EH (cell line): ENCODE measurements around the gene KDM7A.
A peak's percentile ranks its signal among the peaks of the same experiment; 100 is the strongest.
"Not testable (repeated sequence)": the region's sequence is repeated elsewhere in the genome, so short reads cannot be mapped to it uniquely, and the experiment has no call there.

Experiments used
- DNase-seq: peaks from one replicate; pipeline ENCODE4 v3.0.0-alpha.2; 2015; ENCODE audit warnings: low read depth

The KDM7A gene

GRCh38 chr7:140160308-140160707, 16.5 kb downstream of the KDM7A start:
- no peak for DNase-seq

- DNase-seq: peak; percentile 84
These were observed 17.3 kb downstream of the KDM7A start for GRCh38 chr7:140159497-140159896.

- DNase-seq: no peak
These were observed 20.2 kb downstream of the KDM7A start for GRCh38 chr7:140156460-140157080.

- DNase-seq: no peak
These were observed 21.4 kb downstream of the KDM7A start for GRCh38 chr7:140155428-140155827.

GRCh38 chr7:140153666-140154161, 23.1 kb downstream of the KDM7A start:
- DNase-seq: no peak

- no peak for DNase-seq
These were observed 30.2 kb downstream of the KDM7A start for GRCh38 chr7:140146574-140146973.

- DNase-seq: no peak
These were observed 31.1 kb downstream of the KDM7A start for GRCh38 chr7:140145709-140146108.

GRCh38 chr7:140144821-140145220, 32.0 kb downstream of the KDM7A start:
- DNase-seq: no peak

GRCh38 chr7:140143997-140144396, 32.8 kb downstream of the KDM7A start:
- DNase-seq: no peak

- DNase-seq: no peak
These were observed 34.8 kb downstream of the KDM7A start for GRCh38 chr7:140142031-140142430.

GRCh38 chr7:140141256-140141655, 35.5 kb downstream of the KDM7A start:
- no peak for DNase-seq

- DNase-seq: no peak
These were observed 39.7 kb downstream of the KDM7A start for GRCh38 chr7:140137078-140137477.

- no peak for DNase-seq
These were observed 40.7 kb downstream of the KDM7A start for GRCh38 chr7:140136073-140136472.

GRCh38 chr7:140134039-140134438, 42.7 kb downstream of the KDM7A start:
- DNase-seq: no peak

GRCh38 chr7:140127360-140128127, 49.2 kb downstream of the KDM7A start:
- no peak for DNase-seq

GRCh38 chr7:140126435-140127034, 50.2 kb downstream of the KDM7A start:
- no peak for DNase-seq

- no peak for DNase-seq
These were observed 53.8 kb downstream of the KDM7A start for GRCh38 chr7:140122965-140123364.

GRCh38 chr7:140121326-140121725, 55.5 kb downstream of the KDM7A start:
- DNase-seq: no peak

GRCh38 chr7:140114817-140115216, 62.0 kb downstream of the KDM7A start:
- DNase-seq: not testable (repeated sequence)

- DNase-seq: not testable (repeated sequence)
These were observed 68.0 kb downstream of the KDM7A start for GRCh38 chr7:140108777-140109176.

- no peak for DNase-seq
These were observed 80.3 kb downstream of the KDM7A start for GRCh38 chr7:140096459-140096858.

- DNase-seq: no peak
These were observed 83.4 kb downstream of the KDM7A start for GRCh38 chr7:140093375-140093774.

- no peak for DNase-seq
These were observed 91.3 kb downstream of the KDM7A start for GRCh38 chr7:140085447-140085846.
